Epidermal melanocyte (primary cell): ENCODE results near the gene CENPO.

ENCODE experiments used
- DNase-seq: peaks from one replicate; pipeline ENCODE4 v3.0.0; 2011; ENCODE audit warnings: low spot score; ENCODE audit not compliant: insufficient read length

Gene CENPO

GRCh38 chr2:24859968-24860600, 66.9 kb downstream of the CENPO start:
- no peak for DNase-seq

DNA sequence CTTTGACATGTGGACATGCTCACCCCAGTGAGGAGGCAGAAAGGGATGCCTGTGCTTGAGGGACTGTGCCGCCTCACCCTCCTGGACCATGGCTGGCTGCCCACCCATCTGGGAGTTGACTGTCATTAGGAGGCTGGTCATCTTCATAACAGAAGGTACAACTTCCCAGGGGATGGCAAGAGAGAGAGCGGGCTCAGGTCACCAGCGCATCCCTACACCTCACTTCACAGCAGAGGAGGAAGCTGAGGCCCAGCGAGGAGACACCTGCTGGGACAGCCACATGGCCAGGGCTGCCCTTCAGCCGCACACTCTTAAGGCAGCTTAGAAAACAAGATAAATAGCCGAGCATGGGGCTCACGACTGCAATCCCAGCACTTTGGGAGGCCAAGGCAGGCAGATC, 67.4 kb downstream of the CENPO start:
- no peak for DNase-seq

DNA sequence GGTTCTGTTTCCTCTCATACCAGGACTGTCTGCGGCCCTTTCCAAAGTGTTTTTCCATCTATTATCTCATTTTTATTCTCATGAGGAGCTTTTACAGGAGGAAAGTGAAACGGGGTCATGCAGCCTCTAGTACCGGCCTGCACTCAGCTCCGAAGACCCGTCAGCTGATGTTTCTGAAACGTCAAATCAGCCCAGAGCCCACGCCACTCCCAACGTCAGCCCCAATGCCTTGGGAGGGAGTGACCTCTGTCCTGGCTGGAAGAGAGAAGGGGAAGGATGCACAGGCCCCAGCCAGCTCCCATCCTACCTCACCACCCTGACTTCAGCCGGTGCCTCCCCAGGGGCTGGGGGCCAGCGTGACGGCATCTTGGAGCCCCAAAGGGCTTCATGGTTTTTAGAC, 68.3 kb downstream of the CENPO start:
- no peak for DNase-seq

- no peak for DNase-seq
Measured at GRCh38 chr2:24863641-24864040, 70.4 kb downstream of the CENPO start.

- no peak for DNase-seq
Measured at GRCh38 chr2:24866946-24867345, 73.7 kb downstream of the CENPO start.

DNA sequence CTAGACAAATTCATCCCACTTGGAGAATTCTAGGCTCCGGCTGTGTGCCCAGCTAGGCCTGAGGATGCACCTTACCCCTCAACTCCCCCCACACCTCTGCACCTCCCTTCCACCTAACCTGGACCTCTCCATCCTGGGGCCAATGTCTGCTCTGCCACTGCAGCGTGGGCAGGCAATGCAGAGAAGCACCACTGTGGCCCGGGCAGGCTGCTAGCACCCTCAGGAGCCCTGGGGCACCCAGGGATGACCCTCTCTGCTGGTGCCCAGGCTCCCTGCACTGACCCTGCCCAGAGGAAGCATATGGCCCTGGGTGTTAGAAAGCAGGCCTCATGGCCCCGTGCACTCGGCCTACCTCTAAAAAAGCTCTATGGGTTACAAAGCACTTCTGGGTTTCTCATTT, 77.2 kb downstream of the CENPO start:
- no peak for DNase-seq

DNA sequence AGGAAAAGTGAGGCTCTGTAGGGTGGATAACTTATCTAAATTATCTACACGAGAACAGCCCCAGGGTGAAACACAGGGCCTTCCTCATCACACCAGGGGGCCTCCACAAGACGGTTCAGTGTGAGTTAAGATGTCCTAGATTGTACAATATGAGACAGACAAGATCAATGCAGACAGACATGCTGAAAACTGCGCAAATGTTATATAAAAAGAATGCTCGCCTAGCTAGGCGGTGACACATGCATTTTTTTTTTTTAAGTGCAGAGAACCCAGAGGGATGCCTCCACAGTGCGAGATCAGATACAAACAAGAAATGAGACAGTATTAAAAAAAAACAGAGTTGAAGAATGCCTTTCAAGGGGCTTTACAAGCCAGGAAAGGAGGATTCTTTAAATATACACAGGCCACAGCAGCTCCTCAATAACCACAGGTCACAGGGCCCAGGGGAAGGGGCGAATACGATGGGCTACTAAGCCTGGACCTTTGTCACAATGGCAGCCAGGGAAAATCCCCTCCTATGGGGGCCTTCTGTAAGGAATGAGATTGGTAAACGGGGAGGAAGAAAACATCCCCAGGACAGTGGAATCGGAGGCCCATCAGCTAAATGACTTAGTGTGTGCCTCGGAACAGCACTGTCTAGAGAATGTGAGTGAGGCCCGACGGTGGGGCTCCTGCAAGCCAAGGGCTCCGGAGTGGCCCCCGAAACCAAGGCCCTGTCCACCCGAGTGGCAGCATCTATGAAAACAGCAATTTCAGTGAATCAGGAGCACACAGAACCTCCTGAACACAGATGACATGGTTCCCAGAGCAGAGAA, 77.9 kb downstream of the CENPO start:
- no peak for DNase-seq

- no peak for DNase-seq
Measured at GRCh38 chr2:24871852-24872333, 78.7 kb downstream of the CENPO start.
